GM19240 (cell line): ENCODE data around the gene CDK19.
A peak's percentile ranks its signal among the peaks of the same experiment; 100 is the strongest.
"Not testable (repeated sequence)": the region's sequence is repeated elsewhere in the genome, so short reads cannot be mapped to it uniquely, and the experiment has no call there.

ENCODE experiments used
- DNase-seq: peaks from one replicate; pipeline ENCODE4 v3.0.0; 2011; ENCODE audit warnings: low spot score; ENCODE audit not compliant: insufficient read length

Gene CDK19

DNA sequence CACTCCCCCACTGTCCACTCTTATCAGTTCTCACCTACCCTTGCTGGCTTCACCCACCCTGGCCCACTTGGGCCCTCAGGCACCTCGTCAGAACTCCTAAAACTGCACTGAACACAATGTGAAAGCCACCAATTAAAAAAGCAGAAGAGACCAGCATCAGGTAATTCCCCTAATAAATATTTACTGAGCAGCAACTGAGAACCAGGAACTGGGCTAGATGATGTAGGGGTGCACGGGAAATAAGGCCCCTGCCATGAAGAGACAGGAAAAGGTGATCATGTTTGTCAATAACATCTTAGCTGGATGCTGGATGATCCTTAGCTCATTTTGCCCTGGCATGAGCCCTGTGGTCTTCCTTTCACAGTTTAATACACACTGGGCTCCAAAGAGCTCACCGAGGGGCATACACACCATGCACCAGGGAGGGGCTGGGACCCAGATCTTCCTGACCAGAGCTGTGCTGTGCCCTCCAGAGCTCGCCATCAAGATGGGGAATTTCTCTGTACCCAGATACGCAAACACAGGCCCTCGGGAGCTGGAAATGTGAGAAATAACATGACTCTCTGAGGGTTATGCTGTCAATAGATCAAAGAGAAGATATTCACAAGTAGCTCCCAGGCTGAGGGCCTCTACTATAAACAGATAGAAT, 225.3 kb downstream of the CDK19 start:
- DNase-seq = peak; percentile 33

DNA sequence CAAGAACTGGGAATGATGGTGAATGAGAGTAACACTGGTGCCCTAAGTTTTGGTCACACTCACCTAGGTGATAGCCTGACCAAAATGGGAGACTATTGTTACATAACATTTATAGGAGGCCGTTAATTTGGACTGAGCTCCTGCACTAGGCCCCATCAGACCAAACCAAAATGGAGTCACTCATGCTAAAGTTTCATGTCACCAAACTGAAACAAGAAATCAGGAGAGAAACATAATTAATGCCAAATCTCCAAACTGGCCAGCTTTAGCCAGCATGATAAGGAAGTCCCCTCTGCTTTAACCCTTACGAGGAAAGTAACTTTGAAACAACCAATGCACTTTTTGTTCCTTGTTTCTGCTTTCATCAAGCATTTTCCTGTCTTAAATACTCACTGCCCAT, 227.9 kb downstream of the CDK19 start:
- DNase-seq = no peak

DNA sequence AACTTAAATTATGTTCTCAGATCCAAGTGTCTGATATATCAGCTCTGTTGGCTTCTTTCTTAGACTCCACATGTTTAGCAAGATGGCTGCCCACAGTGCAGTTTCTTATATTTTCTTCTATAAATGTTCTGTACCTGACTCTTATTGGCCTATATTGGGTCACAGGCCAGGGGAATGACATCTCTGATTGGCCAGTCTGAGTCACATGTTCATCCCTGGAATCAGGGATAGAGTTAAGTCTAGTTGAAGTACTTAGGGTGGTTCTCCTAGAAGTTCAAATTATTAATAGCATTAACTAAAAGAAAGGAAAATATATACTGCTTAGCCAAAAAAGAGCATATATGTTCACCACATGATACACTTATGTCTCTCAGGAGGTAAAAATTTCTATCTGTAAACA, 233.6 kb downstream of the CDK19 start:
- no peak for DNase-seq

DNA sequence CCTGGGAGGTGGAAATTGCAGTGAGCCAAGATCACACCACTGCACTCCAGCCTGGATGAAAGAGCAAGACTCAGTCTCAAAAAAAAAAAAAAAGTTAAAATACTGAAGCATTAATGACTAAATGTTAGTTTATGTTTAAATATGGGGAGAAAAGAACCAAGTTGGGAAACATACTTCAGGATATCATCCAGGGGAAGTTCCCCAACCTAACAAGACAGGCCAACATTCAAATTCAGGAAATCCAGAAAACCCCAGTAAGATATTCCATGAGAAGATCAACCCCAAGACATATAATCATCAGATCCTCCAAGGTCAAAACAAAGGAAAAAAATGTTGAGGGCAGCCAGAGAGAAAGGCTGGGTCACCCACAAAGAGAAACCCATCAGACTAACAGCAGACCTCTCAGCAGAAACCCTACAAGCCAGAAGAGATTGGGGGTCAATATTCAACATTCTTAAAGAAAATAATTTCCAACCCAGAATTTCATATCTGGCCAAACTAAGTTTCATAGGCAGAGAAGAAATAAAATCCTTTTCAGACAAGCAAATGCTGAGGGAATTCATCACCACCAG, 237.6 kb downstream of the CDK19 start:
- DNase-seq = not testable (repeated sequence)

DNA sequence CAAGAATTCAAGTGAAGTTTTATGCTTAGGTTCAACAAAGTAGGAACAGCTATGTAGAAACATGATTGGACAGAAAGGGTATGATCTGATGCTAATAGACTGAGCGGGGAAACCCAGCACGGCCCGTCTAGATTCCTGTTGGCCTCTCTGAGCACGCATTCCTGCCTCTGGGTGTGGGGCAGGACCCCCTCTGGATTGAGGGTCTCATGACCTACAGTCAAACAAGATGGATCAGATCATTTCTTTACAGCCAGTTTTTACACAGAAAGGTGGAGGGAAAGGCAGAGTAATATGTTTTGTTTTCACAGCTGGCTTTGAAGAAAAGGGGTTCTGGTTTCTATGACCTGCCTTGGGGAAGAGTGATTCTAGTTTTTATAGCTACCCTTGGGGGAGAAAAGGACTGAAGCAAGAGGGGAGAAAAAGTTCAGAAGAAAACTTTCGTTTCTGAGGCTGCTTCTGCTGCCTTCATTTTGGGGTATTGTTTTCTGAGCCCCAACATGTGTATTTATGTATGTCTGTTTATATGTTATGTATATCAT, 239.3 kb downstream of the CDK19 start:
- DNase-seq = no peak

DNA sequence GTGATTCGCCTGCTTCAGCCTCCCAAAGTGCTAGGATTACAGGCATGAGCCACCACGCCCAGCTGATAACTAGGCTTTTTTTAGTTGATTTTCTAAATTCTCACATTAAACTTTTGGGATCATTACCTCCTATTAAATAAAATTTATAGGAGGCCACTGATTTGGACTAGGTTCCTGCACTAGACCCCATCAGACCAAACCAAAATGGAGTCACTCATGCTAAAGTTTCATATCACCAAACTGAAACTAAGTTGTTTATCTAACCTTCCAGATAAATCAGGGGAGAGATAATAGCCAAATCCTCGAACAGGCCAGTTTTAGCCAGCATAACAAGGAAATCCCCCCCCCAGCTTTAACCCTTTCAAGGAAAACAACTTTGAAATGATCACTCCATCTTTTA, 240.5 kb downstream of the CDK19 start:
- DNase-seq = no peak

- DNase-seq = no peak
Measured at GRCh38 chr6:110573537-110573936, 241.7 kb downstream of the CDK19 start.

GRCh38 chr6:110573136-110573535, 242.1 kb downstream of the CDK19 start:
- no peak for DNase-seq

DNA sequence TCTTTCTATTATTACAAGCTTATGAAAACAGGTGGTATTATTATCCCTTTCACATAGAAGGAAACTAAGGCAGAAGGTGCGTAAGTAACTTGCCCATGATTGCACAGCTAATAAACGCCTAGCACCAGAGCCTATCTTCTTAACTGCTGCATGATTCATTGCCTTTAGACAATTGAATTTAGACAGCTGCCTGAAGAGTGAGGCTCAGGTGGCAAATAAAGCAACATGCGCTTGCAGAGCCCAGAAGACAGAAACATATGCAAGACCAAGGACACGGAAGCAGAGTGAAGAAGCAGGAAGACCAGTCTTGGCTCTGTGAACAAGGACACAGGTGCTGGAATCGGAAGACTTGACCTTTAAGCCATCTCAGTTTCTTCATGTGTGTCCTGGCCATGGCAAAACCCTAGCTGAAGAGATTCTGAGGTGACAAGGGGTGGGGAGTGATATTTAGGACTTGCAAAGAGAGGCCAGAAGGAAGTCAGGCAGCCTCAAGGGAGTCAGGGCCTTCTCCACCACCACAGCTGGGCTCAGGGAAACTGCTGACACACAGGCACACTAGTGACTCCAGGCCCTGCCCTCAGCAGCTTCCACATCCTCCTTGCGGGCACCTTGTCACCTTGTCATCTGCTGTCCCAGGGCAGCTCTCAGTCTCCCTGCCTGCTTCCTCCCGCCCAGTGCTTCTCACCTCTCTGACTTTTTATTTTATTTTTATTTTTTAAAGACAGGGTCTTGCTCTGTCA, 247.1 kb downstream of the CDK19 start:
- no peak for DNase-seq

GRCh38 chr6:110566346-110567125, 248.7 kb downstream of the CDK19 start:
- no peak for DNase-seq

GRCh38 chr6:110564703-110565421, 250.4 kb downstream of the CDK19 start:
- DNase-seq = no peak

GRCh38 chr6:110563711-110564110, 251.6 kb downstream of the CDK19 start:
- no peak for DNase-seq

DNA sequence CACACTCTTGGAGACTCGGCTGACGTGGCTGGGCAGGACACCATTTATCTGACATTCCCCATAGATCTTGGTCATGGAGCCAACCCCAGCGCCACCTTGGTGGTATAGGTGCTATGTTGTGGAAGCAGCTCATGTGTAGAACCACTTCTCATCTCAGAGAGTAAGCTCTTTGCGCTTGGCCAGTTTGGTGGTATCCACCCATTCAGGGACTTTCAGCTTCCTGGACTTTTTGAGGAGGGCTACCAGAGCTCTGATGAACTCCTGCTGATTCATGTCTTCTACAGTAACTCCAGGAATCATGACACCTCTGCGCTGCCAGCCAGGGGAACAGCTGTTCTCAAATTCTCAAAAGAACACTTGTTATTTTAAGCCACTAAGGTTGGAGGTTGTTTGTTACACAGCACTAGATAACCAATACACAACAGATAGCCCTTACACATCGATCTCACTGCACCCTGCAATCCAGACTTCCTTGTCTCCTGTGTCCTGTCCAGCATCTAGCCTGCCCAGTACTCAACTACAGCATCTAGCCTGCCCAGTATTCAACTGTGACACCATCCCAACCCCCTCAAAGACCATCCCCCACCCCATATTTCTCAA, 252.9 kb downstream of the CDK19 start:
- DNase-seq = no peak

DNA sequence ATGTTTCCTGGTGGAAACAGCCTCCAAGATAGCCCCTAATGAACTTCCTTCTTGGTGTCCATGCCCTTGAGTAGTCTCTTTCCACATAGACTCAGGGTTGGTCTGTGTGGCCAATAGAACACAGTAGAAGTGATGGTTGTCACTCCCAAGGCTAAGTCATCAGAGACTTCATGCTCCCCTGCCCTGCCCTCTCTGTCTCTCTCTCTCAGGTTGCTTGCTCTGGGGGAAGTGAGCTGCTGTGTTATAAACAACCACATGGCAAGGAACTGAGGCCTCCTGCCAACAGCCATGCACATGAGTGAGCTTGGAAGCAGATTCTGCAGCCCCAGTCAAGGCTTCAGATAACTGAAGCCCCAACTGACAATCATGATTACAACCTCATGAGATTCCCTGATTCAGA, 253.6 kb downstream of the CDK19 start:
- DNase-seq = no peak

DNA sequence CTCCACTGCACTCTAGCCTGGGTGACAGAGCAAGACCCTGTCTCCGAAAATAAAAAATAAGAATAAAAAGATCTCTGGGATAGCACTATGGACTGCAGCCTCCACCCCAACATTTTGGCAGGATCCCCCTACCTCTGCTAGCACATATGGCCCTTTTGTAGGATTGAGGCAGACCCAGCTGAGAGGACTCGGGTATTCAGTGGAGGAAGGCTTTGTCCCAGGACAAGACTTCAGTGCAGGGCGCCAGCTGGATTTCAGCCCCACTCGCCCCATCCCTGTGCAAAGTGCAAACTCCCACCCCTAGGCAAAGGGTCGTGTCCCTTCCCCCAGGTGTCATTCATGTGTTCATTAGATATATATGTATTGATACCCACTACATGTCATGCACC, 254.3 kb downstream of the CDK19 start:
- DNase-seq = no peak

- no peak for DNase-seq
Measured at GRCh38 chr6:110560239-110561007, 254.8 kb downstream of the CDK19 start.
